COLO829 (cell line): Measurements from ENCODE around the gene KCNIP1.

Experiments used
- DNase-seq: peaks from one replicate; pipeline ENCODE4 v3.0.0; 2012; ENCODE audit warnings: low spot score

KCNIP1 gene

DNA sequence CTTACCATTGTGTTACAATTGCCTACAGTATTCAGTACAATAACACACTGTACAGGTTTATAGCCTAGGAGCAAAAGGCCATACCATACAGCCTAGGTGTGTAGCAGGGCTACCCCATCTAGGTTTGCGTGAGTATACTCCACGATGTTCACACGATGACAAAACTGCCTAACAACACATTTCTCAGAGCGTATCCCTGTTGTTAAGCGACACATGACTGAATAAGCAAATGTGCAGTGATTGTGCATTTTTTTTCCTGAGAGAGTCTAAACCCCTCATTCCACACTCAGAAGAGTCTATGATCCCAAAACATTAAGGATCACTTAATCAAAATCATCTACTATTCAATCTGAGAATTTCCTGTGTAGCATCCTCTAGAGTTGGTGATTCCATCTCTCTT is 211.3 kb downstream of the KCNIP1 start:
- no peak for DNase-seq

DNA sequence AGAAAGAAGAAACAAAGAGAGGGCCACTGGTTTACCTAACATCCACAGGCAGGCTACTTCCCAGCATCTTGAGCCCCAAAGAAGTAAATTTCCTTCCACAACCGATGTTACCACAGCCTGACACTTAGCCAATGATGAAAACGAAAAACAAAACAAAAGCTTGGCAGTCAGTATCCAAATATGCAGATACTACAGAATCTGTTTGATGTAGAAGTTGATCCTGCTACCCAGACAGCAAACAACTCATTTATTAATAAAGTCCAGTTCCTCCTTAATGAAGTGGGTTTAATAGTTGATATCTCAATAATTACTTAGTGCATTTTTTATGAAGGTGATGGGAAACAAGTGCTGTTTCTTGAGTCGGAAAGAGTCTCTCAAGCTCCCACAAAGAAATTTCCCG is 212.6 kb downstream of the KCNIP1 start:
- no peak for DNase-seq

DNA sequence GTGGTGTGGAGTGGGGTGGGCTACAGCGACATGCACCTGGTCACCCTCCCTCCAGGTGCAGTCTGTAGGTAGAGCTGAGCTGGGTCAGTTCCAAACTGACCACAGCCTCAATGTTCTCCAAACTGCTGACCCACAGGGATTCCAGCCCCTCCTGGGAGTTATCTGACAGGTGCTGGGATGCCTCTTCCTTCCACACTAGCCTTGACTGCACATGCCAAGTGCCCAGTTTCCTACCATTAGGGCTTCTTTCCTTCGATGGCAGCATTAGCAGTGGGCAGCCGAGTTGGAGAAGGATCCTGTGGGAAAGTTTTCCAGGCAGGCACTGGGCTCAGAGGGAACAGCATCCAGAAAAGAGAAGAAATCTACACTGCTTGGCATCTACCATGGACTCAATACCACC is 215.7 kb downstream of the KCNIP1 start:
- no peak for DNase-seq

DNA sequence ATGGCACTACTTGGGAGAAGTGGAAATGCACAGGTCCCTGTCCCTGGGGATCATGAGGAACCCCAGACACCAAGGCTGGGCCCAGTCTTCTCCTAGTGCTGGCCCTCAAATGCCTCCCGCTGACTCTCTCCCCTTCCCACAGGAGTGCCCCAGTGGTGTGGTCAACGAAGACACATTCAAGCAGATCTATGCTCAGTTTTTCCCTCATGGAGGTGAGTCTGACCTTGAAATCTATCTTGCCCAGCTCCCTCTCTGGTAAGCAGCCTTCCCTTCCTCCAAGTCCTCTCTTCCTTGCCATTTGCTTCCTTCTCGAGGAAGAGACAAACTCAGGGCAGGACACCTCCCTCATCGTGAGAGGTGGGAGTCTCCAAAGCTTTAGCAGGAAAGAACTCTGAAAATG is 216.4 kb downstream of the KCNIP1 start:
- no peak for DNase-seq

DNA sequence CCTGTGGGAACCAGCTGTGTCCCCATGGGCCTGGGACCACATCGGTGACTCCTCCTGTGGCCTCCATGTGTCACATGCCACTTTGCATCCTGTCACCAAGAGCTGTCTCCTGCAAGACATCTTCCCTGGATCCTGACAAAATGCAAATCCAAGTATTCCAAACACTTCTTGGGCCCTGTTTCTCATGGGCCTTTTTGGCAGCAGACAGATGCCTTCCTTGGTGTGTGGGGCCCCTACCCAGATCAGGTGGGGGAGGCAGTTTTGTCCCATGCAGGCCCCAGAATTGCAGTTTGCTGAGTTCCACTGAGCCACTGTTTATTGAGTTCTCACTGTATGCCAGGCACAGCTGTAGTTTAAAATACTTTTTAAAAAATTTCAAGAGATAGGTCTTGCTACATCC is 217.2 kb downstream of the KCNIP1 start:
- DNase-seq: no peak

DNA sequence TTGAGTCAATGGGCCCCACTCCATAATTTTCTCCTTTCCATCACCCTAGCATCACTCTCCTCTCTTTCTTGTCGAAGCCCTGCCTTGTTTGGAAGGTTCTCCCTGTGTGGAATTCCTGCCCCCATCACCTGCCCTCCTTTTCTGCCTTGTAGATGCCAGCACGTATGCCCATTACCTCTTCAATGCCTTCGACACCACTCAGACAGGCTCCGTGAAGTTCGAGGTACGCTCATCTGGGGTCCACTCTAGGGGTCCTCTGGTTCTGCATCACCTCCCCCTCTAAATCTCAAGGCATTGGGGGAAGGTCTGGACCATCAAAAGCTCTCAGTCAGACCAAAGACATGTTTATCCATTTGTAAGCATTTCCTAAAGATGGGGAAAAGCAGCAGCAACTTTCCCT is 217.9 kb downstream of the KCNIP1 start:
- DNase-seq: no peak

DNA sequence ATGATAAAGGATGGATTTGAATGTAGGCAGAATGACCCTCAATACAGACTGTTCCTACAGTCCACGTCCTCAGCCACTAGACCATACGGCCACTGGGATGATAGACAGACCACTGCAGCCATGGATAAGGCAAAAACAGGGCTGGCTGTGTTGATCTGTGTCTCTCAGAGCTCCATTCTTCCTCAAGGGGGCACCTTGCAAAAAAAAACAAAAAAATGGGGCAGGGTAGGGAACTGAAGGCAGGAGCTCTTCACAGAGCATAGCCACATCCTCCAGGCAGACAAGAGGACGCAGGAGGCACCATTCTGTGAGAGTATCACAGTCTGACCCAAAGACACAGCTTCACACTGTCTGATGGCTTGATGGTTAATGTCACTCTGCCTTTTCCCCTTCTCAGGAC is 218.5 kb downstream of the KCNIP1 start:
- no peak for DNase-seq

DNA sequence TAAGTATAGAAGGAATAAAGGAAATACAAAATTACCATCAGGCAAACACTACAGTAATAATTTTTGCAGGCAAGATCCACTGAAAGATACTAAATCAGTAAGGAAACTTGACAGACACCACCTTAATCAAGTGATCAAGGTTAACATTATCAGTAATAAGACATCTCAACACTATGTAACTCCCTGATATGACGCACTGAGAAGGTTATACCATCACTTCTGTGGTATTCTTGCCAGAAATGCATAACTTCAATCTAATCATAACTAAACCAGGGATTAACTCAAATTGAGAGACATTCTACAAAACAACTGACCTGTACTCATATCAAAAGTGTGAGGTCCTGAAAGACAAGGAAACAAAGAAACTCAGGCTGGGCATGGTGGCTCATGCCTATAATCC is 227.2 kb downstream of the KCNIP1 start:
- DNase-seq: no peak

DNA sequence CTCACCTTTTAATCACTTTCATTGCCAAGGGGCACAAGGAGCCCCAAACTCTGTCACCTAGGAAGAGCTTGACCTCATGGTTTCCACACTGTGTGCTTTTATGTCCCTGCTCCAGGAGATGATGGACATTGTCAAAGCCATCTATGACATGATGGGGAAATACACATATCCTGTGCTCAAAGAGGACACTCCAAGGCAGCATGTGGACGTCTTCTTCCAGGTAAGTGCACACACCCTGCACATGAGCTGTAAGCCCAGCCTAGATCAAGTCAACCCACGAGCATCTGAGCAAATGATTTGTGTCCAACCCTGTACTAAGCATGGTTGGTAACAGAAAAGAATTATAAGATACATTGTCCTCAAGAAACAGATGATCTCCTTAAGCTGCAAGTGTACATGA is 228.9 kb downstream of the KCNIP1 start:
- DNase-seq: no peak

DNA sequence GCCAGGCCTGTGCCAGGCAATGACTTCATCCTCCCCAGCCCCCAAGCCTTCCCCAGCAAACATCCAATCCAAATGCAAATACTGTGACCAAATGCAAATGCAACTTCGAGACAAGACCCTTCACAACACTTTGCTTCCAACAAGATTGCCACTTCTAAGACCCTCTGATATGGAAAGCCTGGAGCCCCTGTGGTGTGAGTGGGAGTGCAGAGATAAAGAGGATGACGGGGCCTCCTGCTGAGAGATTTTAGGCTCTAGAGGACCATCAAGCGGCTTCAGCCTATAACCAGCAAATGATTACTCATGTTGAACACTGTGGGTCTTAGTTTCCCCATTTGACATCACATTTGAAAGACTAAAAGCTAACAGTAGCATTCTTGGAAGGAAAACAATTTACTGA is 233.1 kb downstream of the KCNIP1 start:
- no peak for DNase-seq

DNA sequence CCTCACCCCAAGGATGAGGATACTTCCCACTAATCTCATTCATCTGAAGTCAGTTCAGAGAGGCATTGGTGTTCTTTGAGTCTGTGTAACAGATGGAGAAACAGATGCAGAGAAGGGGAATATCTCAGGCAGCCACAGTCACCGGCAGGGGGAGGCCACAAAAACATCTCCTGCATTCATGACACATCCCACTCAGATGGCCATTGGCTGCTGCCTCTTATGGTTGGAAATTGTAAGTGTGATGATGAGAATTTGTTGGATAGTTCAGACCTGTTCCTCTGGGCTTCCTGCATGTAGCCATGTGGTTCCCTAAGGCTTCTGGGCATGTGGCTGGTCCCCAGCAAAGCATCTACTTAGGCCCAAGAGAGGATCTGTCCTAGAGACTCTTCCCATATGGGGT is 233.8 kb downstream of the KCNIP1 start:
- no peak for DNase-seq

DNA sequence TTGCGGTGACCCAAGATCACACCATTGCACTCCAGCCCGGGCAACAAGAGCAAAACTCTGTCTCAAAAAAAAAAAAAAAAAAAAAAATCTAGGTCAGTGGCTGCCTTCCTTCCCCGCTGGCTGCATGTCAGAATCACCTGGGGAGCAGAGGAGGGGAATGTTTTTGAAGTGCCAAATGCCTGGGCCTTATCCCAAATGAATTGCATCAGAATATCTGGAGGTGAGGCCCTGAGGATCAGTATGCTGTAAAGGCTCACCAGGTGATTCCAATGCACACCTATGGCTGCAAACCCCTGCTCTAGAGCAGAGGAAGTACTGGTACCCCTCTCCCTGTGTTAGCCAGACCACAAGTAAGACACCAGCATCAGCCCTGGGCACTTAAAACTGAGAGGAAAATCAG is 235.0 kb downstream of the KCNIP1 start:
- no peak for DNase-seq

DNA sequence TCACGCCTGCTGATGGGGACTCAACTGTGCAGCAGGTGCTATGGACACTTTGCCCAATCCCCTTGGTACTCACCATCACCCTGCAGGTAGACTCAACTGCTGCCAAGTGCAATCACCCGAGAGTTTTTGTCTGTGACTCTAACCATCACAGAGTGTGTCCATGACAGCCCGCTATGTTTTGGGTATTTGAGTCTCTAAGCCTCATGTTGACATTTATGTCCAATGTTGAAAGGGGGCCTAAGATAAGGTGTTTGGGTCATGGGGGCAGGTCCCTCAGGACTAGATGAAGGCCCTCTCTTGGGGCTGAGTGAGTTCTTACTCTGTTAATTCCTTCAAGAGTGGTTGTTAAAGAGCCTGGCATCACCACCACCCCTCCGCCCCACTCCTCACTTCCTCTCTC is 235.6 kb downstream of the KCNIP1 start:
- no peak for DNase-seq

DNA sequence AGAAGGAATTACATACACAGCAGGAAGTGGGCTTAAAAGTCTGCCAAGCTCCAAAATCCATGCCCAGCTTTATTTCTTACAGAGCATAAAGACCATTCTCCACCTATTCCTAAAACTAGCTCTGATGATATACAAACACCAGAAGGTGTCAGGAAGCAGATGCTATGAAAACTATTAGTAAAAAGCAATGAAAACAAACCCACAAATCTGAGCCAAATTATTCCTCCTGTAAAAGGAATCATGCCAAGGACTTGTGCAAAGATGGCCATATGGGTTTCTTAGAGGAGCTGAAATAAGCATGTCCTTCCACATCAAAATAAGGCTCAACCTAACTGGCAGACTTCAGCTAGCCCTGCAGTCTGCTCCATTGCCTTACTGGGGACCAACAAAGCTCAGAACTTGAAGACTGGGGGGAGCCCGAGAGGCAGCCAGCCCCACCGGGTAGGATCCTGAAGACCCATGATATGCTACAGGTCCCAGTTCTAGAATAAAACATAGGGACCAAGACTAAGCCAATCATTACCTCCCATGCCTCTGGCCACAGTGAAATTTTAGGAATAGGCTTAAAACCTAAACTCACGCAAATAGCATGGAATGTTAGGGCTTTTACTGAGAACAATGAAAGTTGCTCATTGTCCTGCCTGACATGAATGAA is 236.9 kb downstream of the KCNIP1 start:
- no peak for DNase-seq

DNA sequence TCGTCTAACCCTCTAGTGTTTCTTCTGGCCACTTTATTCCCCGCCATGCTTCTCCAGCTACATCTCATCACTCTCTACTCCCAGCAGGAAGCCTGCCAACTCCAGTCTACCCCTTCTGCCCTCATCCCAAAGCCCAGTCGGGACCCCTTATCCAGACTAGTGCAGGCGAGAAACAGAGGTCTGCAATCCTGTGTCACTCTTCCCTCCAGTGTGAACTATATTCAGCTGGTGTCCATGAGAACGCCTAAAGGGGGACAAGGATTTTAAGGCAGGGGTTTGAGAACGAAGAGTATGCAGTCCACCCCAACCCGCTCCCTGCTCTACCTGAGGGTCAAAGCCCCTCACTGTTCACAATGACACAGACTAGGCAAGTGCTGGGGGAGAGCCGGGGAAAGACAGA is 238.0 kb downstream of the KCNIP1 start:
- no peak for DNase-seq

DNA sequence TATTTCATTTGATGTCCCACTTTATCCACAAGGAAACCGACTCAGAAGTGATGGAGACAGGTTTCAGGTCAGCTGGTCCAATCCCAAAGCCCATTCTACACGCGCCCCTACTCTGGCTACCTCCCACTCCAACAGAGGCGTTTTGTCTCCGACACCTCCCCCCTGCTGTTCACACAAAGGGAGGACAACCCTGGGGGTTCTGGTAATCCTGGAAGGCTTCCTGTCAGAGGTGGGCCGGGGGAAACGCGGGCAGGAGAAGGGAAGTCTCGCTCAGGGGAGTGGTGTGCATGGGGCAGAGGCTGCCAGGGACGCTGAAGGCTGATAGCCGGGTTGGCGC is 240.0 kb downstream of the KCNIP1 start:
- no peak for DNase-seq

DNA sequence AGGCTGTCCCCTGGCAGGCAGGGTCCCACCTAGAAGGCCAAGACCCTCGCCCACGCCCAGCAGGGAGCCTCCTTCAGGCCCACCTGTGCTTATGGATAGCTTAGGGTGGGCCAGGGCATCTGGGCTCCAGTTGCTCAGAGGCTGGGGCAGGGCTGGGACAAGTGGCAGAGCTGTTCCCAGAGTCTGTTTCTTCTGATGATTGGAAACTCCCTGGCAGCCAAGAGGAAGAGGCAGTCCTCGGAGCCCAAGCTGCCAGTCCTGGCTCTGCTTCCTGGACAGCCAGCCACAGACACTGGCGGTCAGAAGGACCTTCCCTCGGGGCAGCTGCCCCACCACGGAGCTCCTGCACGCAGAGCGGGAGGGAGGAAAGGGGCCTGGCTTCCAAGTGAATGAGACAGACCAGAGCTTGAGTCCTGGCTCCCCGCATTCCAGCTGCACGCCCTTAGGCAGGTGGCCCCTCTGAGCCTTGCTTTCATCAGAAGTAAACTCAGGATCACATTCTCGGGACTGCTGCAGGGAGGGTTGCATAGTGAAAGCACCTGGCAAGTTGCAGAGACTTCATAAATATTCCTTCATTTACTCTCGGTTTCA is 241.8 kb downstream of the KCNIP1 start:
- DNase-seq: no peak

DNA sequence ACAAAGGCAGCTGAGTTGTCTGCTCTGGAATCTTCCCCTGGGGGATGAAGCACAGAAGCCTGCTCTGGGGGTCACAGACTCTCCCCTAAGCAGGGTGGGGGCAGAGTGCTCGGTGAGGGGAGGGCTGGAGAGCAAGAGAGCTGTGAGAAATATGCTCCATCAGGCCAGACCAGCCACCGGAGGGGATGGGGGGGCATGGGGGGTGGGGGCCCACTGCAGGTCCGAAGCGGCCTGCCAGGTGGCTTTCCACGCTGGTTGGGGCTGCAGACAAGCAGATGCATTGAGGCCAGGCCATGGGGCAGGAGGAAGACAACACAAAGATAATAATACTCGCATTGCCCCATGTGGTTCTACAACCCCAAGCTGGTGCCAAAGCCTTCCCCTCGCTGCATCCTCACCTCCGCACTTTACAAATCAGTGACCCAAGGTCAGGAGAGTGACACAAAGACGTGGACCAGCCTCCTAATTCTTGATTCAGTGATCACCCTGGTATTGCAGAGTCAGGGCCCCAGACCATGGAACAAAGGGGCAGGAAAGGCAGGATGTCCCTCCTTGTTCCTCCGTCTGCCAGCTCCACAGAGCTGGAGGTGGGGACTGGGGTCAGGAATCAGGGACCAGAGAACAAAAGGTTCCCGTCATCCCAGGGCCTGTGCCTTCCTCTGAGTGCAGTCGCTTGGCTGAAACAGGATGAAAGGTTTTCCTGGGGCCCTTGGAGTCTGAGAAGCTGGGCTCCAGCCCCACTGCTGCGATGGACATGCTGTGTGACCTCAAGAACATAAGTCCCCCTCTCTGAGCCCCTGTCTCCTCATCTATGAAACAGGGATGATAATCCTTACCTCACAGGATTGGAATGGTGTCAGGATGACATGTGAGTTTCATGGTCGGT is 242.5 kb downstream of the KCNIP1 start:
- no peak for DNase-seq

DNA sequence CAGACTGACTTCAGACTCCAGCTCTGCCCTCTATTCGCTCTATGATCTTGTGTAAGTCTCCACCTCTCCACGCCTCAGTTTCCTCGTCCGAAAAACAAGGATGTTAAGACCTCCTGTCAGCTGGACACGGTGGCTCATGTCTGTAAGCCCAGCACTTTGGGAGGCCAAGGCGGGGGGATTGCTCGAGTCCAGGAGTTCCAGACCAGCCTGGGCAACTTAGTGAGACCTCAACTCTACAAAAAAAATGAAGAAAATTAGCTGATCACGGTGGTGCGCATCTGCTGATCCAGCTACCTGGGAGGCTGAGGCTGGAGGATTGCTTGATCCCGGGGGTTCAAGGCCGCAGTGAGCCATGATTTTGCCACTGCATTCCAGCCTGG is 243.1 kb downstream of the KCNIP1 start:
- no peak for DNase-seq

DNA sequence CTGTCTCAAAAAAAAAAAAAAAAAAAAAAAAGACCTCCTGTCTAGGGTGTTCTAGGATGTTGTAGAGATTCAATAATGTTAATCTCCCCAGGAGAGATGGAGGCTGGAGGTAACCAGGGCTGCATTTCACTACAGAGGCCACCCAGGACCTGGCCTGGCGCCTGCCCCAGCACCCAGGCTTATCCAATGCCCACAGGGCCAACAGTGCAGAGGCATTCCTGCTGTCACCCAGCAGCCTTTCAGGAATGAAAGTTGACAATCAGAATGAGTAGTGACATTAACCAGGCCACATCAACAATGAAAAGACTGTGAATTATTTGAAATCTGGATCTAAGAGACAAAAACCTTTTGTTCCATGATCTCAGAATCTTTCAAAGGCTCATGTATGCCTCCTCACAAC is 243.5 kb downstream of the KCNIP1 start:
- no peak for DNase-seq

DNA sequence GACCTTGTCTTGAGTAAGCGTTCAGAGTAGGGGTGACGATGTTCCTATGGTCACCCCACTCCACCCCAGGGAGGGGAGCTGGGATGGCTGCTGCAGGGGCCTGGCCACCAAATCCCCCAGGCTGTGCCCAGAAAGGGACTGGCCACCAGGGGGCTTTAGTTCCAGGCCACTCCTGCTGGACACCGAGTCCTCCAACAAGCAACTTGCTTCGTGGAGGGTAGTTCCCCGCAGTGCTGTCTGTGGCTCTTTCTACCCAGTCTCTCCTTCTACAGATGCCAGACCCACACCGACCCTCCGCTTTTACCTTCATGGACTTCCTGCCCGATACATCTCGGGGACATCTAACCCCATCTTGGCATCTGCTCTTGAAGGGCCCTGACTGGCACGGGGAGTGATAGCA is 244.0 kb downstream of the KCNIP1 start:
- DNase-seq: no peak

DNA sequence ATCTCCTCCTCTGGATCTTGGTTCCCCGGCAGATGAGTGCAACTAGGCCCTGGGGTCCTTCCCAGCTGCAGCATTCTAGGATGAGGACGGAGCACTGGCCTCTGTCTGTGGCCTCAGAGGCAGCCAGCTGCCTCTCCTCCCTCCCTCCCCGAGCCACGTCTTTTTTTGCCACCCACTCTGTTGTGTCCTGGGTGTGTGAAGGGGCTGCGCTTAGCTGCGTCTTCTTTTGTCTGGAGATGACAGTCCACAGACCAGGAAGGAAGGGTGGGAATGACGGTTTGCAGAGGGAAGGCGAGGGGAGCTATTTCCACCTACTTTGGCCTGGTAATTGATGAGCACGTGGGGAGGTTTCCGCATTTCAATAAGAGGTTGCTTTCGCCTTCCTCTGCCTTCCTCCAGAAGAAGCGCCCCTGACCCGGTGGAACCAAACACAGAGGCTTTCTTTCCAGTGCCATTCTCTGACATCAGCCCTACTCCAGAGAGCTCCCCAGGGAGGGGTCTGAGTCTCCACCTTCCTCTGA is 245.2 kb downstream of the KCNIP1 start:
- DNase-seq: no peak

DNA sequence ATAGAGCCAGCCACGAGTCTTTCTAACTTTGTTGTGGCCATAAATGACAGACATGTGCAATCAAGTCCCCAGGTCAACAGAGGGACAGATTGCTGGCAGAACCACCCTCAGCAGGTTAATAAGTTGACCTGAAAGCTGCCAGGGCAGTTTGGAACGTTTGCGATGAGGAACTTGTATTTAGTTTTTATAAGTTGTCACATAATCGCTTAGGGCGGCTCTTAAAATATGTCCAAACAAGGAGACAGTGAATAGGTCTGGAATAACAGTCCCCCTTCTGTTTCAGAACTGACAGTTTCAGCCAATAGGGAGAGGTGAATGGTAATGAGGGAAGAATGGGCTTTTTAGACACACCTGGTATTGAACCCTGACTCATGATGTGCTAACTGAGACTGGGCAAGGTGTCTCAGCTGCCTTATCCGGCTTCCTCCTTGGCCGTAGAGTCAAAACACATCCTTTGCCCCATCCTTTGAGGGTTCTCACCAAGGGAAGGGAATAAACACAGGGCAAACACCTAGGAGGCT is 246.2 kb downstream of the KCNIP1 start:
- no peak for DNase-seq
